COLO668 (cell line): ENCODE results near the gene STPG2.

Experiments used
- DNase-seq: peaks from one replicate; lab custom pipeline; 2025; ENCODE audit not compliant: unreplicated experiment; lab: John Stamatoyannopoulos, UW

Gene STPG2

GRCh38 chr4:98094118-98094517, 49.2 kb downstream of the STPG2 start:
- DNase-seq = no peak

- DNase-seq = no peak
These were observed 49.6 kb downstream of the STPG2 start for GRCh38 chr4:98093662-98094061.

GRCh38 chr4:98092833-98093439, 50.3 kb downstream of the STPG2 start:
- no peak for DNase-seq

GRCh38 chr4:98081936-98082335, 61.3 kb downstream of the STPG2 start:
- DNase-seq = no peak

- DNase-seq = no peak
These were observed 74.8 kb downstream of the STPG2 start for GRCh38 chr4:98068495-98068894.

GRCh38 chr4:98055800-98056501, 87.3 kb downstream of the STPG2 start:
- DNase-seq = no peak

DNA sequence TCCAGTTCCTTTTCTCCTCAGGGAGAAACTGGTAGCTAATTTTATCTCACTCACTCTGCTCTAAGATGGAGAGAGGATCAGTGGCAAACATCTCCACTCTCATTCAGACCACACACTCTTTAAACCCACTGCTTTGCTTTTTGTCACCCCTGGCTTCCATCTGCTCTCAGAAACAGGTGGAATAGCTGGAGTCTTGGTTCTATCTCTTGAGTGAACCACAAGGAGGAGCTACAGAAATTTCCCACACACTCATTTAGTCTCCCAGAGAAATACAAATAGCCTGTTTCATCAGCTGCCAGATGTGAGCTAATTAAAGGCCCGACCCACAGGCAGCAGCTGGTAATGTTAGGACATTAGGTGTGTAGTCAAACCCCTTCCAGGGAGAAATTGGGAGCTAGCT, 96.6 kb downstream of the STPG2 start:
- no peak for DNase-seq

- DNase-seq = no peak
These were observed 113.2 kb downstream of the STPG2 start for GRCh38 chr4:98030059-98030458.

DNA sequence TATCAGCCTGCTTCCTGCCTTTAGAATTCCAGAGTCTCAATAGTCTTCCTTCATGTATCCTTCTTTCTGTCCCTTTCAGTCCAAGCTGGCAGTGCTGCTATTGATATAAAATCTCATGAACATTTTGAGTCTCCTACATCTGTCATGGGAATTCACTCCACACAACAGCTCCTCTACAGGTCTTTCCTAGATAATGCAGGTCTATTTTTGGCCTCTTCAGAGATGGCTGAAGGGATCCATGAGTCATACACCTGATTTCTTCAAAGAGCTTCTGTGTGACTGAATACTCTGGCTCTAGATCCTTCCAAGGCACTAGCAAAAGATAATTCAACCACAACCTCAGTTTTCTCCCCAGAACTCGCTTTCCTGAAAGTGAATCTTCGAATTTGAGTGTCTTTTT, 115.4 kb downstream of the STPG2 start:
- DNase-seq = no peak

DNA sequence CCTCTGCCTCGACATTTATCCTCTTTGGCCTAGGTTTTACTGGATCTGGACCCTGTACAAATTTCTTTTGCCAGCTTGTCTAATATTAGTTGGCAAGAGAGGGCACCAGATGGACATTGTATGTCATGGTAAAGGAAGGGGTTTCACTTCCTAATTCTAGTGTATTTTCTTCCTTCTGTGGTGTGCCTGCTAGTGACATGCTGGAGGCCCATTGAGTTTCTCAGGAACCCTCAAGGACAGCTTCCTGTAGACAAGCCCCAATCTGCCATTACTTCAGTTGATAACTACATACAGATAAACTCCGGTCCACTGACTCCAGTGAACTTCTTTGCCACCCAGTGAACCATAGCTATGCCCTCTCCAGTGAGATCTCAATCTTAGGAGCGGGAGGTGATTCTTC, 116.9 kb downstream of the STPG2 start:
- no peak for DNase-seq

DNA sequence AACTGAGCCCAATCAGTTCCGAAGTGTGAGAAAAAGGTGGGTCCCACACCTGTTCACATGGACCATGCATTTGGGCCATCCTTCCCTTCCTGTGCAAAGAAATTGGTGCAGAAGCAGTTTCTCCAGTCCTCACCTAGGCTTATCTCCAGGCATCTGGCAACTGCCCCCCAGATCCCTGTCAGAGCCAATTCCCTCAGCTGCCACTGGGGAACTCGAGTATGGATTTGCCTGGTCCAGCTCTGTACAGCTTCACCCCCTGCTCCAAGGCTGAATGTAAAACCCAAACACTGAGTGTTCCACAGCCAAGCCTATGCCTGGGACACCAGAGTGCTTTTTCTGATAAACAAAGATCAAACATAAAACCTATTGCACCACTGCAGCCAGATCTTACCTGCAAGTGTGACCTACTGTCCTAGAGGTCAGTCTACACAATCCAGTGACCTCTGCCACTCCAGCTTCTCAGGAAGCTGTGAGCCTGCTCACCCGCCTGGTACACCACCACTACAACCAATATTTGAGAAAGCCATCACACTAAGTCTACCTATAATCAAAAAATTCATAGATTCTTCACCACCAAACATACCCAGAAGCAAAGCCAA, 136.4 kb downstream of the STPG2 start:
- no peak for DNase-seq

GRCh38 chr4:98006060-98006459, 137.2 kb downstream of the STPG2 start:
- DNase-seq = no peak

GRCh38 chr4:98000940-98001339, 142.3 kb downstream of the STPG2 start:
- no peak for DNase-seq

GRCh38 chr4:97998203-97998602, 145.1 kb downstream of the STPG2 start:
- DNase-seq = no peak

GRCh38 chr4:97994765-97995465, 148.4 kb downstream of the STPG2 start:
- DNase-seq = no peak

GRCh38 chr4:97990409-97990808, 152.9 kb downstream of the STPG2 start:
- no peak for DNase-seq

- DNase-seq = no peak
These were observed 156.1 kb downstream of the STPG2 start for GRCh38 chr4:97987019-97987648.

DNA sequence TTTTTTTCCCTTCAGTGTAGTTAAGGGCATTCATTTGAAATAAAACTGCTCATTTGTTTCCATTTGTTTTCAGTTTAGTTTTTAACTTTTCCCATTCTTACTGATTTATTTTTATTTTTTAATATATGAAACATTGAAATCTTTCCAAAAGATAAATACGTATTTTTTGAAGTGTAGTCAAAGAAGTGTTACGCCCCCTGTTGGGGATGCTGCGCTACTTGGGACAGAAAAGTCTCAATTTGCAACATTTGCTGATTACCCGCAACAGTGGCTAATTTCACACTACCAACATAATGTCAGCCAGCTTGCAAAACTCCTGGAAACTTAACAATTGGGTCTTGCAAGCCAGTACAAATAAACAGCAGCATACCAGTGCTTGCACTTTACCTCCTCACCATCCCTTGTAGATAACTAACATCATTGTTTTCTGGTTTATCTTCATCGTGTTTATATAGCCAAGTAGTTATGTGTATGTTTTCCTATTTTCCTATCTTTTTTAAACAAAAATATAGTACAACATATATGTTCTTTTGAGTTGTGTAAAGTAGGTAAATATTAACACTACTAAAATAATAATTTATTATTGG, 158.6 kb downstream of the STPG2 start:
- DNase-seq = no peak

DNA sequence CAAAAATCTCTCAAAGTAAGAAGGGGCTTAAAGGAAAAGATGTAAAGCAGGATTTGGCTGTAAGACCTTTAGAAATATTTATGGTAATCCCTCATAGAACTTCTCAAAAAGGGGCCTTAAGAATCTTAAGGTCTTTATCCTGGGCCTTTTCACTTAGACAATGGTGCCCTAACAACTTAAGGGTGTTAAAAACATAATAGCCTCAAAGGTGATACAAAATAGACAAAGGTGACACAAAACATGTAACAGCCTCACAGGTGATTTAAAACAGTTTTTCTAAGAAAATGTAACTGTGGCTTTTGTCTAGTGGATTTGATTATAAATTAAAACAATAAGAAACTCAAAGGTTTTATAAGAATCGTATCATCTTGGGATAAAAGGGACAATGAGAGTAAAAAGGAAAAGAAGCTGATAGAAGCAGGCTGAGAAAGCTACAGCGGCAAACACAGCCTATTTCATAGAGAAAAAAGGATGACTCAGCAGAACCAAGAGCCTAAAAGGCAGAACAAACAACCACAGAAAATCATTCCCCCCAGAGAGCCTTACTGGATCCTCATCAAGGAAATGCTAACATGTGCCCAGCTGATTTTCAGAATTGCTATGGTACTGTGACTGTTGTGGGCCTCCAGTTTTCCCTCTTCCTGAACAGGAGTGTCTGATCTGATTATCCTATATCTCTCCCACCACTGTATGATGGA, 164.3 kb downstream of the STPG2 start:
- no peak for DNase-seq

GRCh38 chr4:97953171-97953941, 189.9 kb downstream of the STPG2 start:
- no peak for DNase-seq
